ENCODE measurements around the gene KCNQ2. TPM values are rescaled to one million over a fixed set of nuclear protein-coding genes. Genes with fewer than 3 reads are reported as not detected.

Gene KCNQ2
- total RNA-seq, 1 experiment from 2014 or later: 0.38 TPM

DNA sequence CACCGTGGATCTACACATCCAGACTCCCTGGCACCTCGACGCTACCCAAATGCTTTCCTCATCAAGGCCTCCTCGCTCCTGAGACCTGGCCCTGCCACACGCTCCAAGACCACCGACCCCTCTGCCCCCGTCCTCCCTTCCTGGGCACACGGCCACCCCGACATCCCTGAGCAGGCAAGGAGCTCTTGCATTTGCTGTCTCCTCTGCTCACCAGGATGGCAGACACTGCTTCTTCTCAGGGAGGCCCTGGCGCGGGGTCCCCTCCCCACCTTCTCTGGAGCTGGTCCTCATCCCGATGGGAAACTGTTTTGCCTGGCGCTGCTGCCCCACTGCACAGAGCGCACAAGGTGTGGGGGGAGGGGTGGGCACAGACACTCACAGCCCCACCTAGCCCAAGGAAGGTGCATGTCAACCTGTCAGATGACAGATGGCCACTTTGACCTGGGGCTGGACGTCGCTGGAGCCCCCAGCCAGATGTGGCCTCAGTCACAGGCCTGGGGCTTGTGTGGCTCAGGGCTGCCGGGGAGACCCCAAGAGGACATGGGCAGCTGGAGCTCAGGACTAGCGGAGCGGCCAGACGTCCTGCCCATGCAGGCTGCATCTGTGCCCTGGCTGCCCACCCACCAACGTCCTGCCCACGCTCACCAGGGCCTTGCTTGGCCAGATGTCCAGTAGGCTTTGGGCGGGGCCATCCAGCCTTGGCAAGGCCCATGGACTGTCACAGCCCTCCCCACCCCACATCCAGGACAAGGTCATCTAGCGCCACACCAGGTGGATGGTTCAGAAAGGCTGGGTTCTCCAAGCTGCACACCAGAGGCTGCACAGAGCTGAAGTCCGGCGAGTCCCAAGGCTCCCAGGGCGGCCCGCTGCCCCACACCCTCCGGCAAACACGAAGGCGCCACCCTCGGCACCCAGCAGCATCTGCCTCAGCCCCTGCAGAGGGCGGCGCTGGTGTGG, 6.2 kb upstream of the KCNQ2 start:
- no TSS peak for BruUV-seq (replicated peaks)
- TF ChIP-seq CTCF (IDR thresholded peaks at IDR 0.05; ENCODE audit: unreplicated experiment): no peak
- Mint-ChIP-seq H3K9me3 (ENCODE audit: low read depth, unreplicated experiment) (no peaks in the 10 kb centered on the region), H3K4me1 (ENCODE audit: low read depth, unreplicated experiment) (peaks cover 43% of the 10 kb centered on the region), H3K27ac (ENCODE audit: unreplicated experiment) (no peak overlapping the region), H3K36me3 (ENCODE audit: insufficient read depth, unreplicated experiment) (peaks cover 6% of the 10 kb centered on the region), H3K27me3 (ENCODE audit: unreplicated experiment) (peaks cover 100% of the 10 kb centered on the region), H3K4me3 (ENCODE audit: low read depth, unreplicated experiment) (no peak overlapping the region)
- CTCF ChIA-PET: interaction anchor here (0.6 kb wide), 1 partner anchor 607 kb away, joined by 5 read pairs; no protein-coding TSS in a partner anchor
- intact Hi-C loops (cut with micrococcal nuclease; ENCODE audit: unreplicated experiment): no loop called here
- DNase-seq: no peak

GRCh38 chr20:63477944-63478343, 5.5 kb upstream of the KCNQ2 start:
- BruUV-seq (replicated peaks): no TSS peak
- CTCF ChIA-PET: interaction anchor here (0.6 kb wide), 1 partner anchor 24 kb away, joined by 3 read pairs; no protein-coding TSS in a partner anchor
- H3K9me3 Mint-ChIP-seq (ENCODE audit: low read depth, unreplicated experiment): no peaks in the 10 kb centered on the region
- peaks cover 100% of the 10 kb centered on the region for H3K27me3 Mint-ChIP-seq (ENCODE audit: unreplicated experiment)
- DNase-seq: no peak
- H3K4me1 Mint-ChIP-seq (ENCODE audit: low read depth, unreplicated experiment): peaks cover 36% of the 10 kb centered on the region
- H3K27ac Mint-ChIP-seq (ENCODE audit: unreplicated experiment): no peak overlapping the region
- no peak for TF ChIP-seq CTCF (IDR thresholded peaks at IDR 0.05; ENCODE audit: unreplicated experiment)
- no peak overlapping the region for H3K4me3 Mint-ChIP-seq (ENCODE audit: low read depth, unreplicated experiment)
- intact Hi-C loops (cut with micrococcal nuclease; ENCODE audit: unreplicated experiment): no loop called here
- H3K36me3 Mint-ChIP-seq (ENCODE audit: insufficient read depth, unreplicated experiment): peaks cover 6% of the 10 kb centered on the region

DNA sequence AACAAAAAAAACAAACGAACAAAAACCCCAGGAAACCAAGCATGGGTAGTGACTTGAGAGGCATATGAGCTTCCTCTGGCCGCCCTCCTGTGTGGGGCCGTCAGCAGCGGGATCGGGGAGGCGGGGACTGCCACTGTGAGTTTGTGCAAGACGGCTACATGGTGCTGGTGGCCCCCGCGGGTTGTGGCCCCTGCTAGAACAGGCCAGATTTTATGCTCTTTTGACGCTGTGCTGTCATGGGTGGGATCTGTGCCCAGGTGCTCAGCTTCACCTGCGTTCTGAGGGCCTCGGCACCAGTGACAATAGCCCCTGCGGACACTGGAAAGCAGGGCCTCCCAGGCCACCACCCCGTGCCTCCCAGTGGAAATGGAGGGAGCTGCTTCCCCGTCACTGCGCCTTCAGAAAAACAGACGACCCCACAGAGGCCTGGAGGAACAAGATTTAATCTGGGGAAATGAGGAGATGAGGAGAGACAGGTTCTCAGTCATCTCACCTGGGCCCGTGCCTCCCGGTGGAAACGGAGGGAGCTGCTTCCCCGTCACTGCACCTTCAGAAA, 4.7 kb upstream of the KCNQ2 start:
- Mint-ChIP-seq H3K27me3 (ENCODE audit: unreplicated experiment) (peaks cover 96% of the 10 kb centered on the region), H3K9me3 (ENCODE audit: low read depth, unreplicated experiment) (no peaks in the 10 kb centered on the region), H3K4me3 (ENCODE audit: low read depth, unreplicated experiment) (no peak overlapping the region), H3K4me1 (ENCODE audit: low read depth, unreplicated experiment) (peaks cover 28% of the 10 kb centered on the region), H3K27ac (ENCODE audit: unreplicated experiment) (no peak overlapping the region), H3K36me3 (ENCODE audit: insufficient read depth, unreplicated experiment) (peaks cover 6% of the 10 kb centered on the region)
- intact Hi-C loops (cut with micrococcal nuclease; ENCODE audit: unreplicated experiment): no loop called here
- CTCF ChIA-PET: interaction anchor here (0.6 kb wide), 1 partner anchor 25 kb away, joined by 3 read pairs; no protein-coding TSS in a partner anchor
- no peak for DNase-seq
- BruUV-seq (replicated peaks): no TSS peak
- TF ChIP-seq CTCF (IDR thresholded peaks at IDR 0.05; ENCODE audit: unreplicated experiment): no peak

DNA sequence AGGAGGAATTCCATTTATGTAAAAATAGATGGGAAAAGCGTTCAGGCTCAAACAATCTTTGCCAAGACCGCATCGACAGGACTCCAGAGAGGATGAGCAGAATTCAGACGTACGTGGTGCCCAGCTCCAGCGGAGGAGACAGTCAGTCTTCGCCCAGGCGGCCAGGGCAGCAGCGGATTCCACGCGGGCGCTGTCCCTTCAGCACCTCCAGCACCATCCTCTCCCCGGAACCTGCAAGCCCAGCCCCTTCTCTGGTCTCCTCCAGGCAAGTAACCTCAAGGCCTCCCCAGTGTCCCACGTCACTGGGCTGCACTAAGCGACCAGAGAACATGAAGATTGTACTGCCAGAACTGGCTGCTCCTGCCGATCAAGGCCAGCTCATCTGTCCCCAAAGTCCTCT, 2.8 kb upstream of the KCNQ2 start:
- CTCF ChIA-PET: no interaction called here
- H3K9me3 Mint-ChIP-seq (ENCODE audit: low read depth, unreplicated experiment): no peaks in the 10 kb centered on the region
- intact Hi-C loops (cut with micrococcal nuclease; ENCODE audit: unreplicated experiment): no loop called here
- no peak for TF ChIP-seq CTCF (IDR thresholded peaks at IDR 0.05; ENCODE audit: unreplicated experiment)
- H3K27me3 Mint-ChIP-seq (ENCODE audit: unreplicated experiment): peaks cover 91% of the 10 kb centered on the region
- H3K4me3 Mint-ChIP-seq (ENCODE audit: low read depth, unreplicated experiment): no peak overlapping the region
- BruUV-seq (replicated peaks): no TSS peak
- DNase-seq: no peak
- H3K27ac Mint-ChIP-seq (ENCODE audit: unreplicated experiment): no peak overlapping the region
- peaks cover 6% of the 10 kb centered on the region for H3K36me3 Mint-ChIP-seq (ENCODE audit: insufficient read depth, unreplicated experiment)
- H3K4me1 Mint-ChIP-seq (ENCODE audit: low read depth, unreplicated experiment): peaks cover 14% of the 10 kb centered on the region
